ENCODE results near the gene NAV2.
A peak's percentile ranks its signal among the peaks of the same experiment; 100 is the strongest.

Gene NAV2

DNA sequence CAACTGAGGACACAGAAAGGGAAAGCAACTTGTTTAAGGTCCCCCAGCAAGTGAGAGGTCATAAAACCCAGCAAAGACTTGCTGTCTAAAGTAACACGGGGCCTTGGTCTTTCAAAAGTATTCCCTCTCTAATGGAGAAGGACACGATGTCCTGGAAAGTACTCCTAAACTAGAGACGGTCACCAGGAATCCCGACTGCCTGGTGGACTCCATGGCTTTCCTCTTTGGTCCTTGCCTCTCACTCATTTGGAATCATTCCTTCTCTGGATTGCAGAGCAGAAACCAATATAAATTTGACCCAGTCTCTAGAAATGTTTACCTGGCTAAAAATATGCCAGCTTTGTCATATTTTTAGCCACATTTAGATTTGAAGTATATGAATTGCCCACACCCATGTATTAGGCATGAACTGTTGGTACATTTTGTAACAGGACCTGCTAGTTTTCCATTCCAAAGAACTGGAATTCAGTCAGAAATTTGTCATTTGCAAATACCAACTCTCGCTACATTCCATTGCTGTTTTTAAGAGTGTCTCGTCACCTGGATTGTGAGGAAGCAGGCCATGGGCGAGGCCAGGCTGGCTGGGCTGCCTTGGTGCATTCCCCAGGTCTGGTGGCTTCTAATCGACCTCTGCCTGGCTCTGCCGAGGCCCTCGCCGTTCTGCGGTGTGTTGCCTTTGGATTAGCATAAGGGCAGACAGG lies 12.9 kb downstream of the NAV2 start:
- Histone ChIP-seq H3K27ac (peak overlapping the region; percentile 75 to 98), H3K4me1 (peaks cover 16 to 100% (median 83%) of the 10 kb centered on the region in 4 donors), H3K27me3 (no peaks in the 10 kb centered on the region), H3K4me3 (no peak overlapping the region), H3K9me3 (no peaks in the 10 kb centered on the region), H3K36me3 (no peaks in the 10 kb centered on the region)
- peak in 1 of 2 donors; percentile 87 for DNase-seq
- intact Hi-C loops (cut with DNase I; ENCODE audit: low total_unique reads): no loop called here
- TF ChIP-seq, protein P1, sequence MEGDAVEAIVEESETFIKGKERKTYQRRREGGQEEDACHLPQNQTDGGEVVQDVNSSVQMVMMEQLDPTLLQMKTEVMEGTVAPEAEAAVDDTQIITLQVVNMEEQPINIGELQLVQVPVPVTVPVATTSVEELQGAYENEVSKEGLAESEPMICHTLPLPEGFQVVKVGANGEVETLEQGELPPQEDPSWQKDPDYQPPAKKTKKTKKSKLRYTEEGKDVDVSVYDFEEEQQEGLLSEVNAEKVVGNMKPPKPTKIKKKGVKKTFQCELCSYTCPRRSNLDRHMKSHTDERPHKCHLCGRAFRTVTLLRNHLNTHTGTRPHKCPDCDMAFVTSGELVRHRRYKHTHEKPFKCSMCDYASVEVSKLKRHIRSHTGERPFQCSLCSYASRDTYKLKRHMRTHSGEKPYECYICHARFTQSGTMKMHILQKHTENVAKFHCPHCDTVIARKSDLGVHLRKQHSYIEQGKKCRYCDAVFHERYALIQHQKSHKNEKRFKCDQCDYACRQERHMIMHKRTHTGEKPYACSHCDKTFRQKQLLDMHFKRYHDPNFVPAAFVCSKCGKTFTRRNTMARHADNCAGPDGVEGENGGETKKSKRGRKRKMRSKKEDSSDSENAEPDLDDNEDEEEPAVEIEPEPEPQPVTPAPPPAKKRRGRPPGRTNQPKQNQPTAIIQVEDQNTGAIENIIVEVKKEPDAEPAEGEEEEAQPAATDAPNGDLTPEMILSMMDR (IDR thresholded peaks at IDR 0.05): no peak

DNA sequence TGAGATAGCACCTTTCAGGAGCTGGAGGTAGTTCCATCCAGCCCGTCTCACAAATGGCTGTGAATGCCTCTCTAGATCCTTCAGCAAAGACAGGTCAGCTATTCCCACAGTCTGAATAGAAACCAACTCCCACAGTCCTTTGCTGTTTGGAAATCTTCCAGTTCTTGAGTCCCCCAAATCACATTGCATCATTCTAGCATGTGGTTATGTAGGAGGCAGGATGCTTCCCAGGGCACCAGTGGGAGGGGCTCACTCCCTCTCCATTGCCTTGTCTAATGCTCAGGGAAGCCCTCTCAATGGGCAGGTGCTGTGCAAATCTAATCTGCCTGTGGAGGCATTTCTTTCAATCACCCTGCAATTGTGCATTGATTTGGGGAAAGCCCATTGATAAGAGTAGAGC lies 14.6 kb downstream of the NAV2 start:
- no peak for DNase-seq
- H3K4me3 ChIP-seq: no peak overlapping the region
- no peaks in the 10 kb centered on the region for H3K9me3 ChIP-seq
- peak overlapping the region; percentile 75 to 98 for H3K27ac ChIP-seq
- intact Hi-C loops (cut with DNase I; ENCODE audit: low total_unique reads): no loop called here
- peaks cover 16 to 100% (median 87%) of the 10 kb centered on the region in 4 donors for H3K4me1 ChIP-seq
- TF ChIP-seq, protein P1 (IDR thresholded peaks at IDR 0.05): no peak
- H3K36me3 ChIP-seq: no peaks in the 10 kb centered on the region
- no peaks in the 10 kb centered on the region for H3K27me3 ChIP-seq

DNA sequence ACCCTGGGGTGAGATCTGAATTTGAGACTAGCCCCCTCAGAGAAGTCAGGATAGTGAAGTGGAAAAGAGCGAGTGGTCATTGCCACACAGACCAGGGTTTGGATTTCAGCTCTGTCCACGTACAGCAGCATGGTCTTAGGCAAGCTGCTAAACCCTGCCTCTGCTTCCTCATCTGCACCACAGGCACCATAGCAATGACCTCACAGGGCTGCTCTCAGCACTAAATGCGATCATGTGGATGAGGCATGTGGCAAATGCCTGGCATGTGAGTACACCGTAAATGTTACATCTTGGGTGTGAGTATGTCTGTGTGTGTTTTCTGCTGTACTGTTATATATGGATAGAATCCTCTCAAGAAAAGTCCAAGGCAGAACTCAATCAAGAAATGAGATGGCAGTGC lies 15.8 kb downstream of the NAV2 start:
- Histone ChIP-seq H3K4me1 (peaks cover 16 to 100% (median 83%) of the 10 kb centered on the region in 4 donors), H3K27ac (peak overlapping the region; percentile 77 to 98), H3K36me3 (no peaks in the 10 kb centered on the region), H3K4me3 (no peak overlapping the region), H3K9me3 (no peaks in the 10 kb centered on the region), H3K27me3 (no peaks in the 10 kb centered on the region)
- intact Hi-C loops (cut with DNase I; ENCODE audit: low total_unique reads): no loop called here
- TF ChIP-seq, protein P1 (IDR thresholded peaks at IDR 0.05): no peak
- peak; percentile 57 to 75 for DNase-seq

DNA sequence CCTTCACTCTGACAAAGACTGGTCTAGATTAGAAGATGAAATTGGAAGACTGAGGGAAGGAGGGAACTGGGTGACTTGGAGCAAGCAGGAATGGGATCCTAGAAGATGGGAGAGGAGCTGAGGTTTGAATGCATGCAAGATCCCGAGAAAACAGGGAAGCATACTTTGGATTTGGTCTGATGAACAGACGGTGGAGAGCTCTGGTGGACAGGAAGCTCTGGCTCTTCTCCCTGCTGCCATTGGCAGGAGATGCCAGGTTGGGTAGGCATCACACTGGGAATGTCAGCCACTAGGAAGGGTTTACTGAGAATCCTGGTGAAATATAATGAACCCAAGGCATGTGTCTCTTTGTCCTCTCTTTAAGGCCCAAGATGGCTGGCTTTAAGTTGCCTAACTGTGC lies 16.5 kb downstream of the NAV2 start:
- Histone ChIP-seq H3K9me3 (no peaks in the 10 kb centered on the region), H3K27me3 (no peaks in the 10 kb centered on the region), H3K4me1 (peaks cover 14 to 100% (median 80%) of the 10 kb centered on the region in 4 donors), H3K27ac (peak overlapping the region; percentile 77 to 98), H3K36me3 (no peaks in the 10 kb centered on the region), H3K4me3 (no peak overlapping the region)
- DNase-seq: no peak
- intact Hi-C loops (cut with DNase I; ENCODE audit: low total_unique reads): no loop called here
- TF ChIP-seq, protein P1 (IDR thresholded peaks at IDR 0.05): no peak

DNA sequence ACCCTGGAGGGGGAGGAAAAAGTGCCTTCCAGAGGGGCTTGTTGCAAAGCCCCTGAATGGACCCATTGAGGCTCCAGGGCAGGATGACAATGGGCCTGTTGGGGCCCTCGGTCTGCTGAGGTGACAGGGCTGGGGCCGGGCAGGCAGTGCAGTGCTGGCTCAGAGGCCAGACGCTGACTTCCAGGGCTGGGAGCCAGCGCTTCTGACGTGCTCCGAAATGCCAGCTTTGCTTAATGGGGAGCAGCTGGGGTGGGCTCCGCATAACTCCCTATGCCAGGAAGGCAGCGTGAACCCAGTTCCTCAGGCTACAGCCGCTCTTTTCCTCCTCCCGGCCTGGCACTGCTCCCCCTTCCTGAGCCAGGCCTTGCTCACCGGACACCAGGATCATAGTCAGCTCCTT lies 17.7 kb downstream of the NAV2 start:
- intact Hi-C loops (cut with DNase I; ENCODE audit: low total_unique reads): no loop called here
- TF ChIP-seq, protein P1 (IDR thresholded peaks at IDR 0.05): no peak
- H3K4me1 ChIP-seq: peaks cover 12 to 100% (median 77%) of the 10 kb centered on the region in 4 donors
- no peaks in the 10 kb centered on the region for H3K9me3 ChIP-seq
- no peaks in the 10 kb centered on the region for H3K27me3 ChIP-seq
- H3K4me3 ChIP-seq: peak overlapping the region in 1 of 2 donors; percentile 19
- DNase-seq: peak; percentile 48 to 92
- peak overlapping the region; percentile 77 to 98 for H3K27ac ChIP-seq
- no peaks in the 10 kb centered on the region for H3K36me3 ChIP-seq
